Keratinocyte (primary cell): Measurements from ENCODE around the gene TAGLN. TPM values are rescaled to one million over a fixed set of nuclear protein-coding genes. Genes with fewer than 3 reads are reported as not detected.

Experiments
- DNase-seq: peaks from one replicate; pipeline ENCODE4 v3.0.0-alpha.2; 2011; ENCODE audit warnings: low read depth, missing footprints, low spot score
- FAIRE-seq: peaks from 2 replicates; lab custom pipeline; 2011; peaks lifted over from hg19 to GRCh38; lab: Jason Lieb, UNC
- H2AFZ ChIP-seq: 2 replicates; pipeline ENCODE4 v1.6.0; 2012; ENCODE audit warnings: low read length, control low read depth, inconsistent platforms; ENCODE audit not compliant: control insufficient read depth
- H3K27ac ChIP-seq: 2 replicates; pipeline ENCODE4 v1.5.1; 2011; ENCODE audit warnings: low read length; ENCODE audit not compliant: control insufficient read depth, insufficient read depth
- H3K27me3 ChIP-seq: 3 replicates; pipeline ENCODE4 v1.6.0; 2011; ENCODE audit warnings: low read length; ENCODE audit not compliant: control insufficient read depth, insufficient read depth; ENCODE audit errors: extremely low read depth
- H3K36me3 ChIP-seq, 2 experiments: 2 replicates in 1 of 2; 3 replicates in 1 of 2; pipeline ENCODE4 v1.5.1; 2011; ENCODE audit warnings: low read length in 2 of 2, mild to moderate bottlenecking in 1 of 2; ENCODE audit not compliant: control insufficient read depth in 2 of 2, insufficient read depth in 2 of 2; ENCODE audit errors: extremely low read depth in 1 of 2
- H3K4me1 ChIP-seq: 3 replicates; pipeline ENCODE4 v1.5.1; 2011; ENCODE audit warnings: low read length; ENCODE audit not compliant: control insufficient read depth, insufficient read depth; ENCODE audit errors: extremely low read depth
- H3K4me2 ChIP-seq: 3 replicates; pipeline ENCODE4 v1.6.0; 2011; ENCODE audit warnings: low read depth, low read length; ENCODE audit not compliant: control insufficient read depth, insufficient read depth; ENCODE audit errors: extremely low read depth
- H3K4me3 ChIP-seq, 3 experiments: fragments of 200-600 bp in 1 of 3; sonication (generic) in 1 of 3; 2 replicates in 2 of 3; 3 replicates in 1 of 3; pipeline ENCODE4 v1.5.1; 2011 to 2016; ENCODE audit warnings: low read length in 3 of 3, mild to moderate bottlenecking in 3 of 3, control low read depth in 2 of 3, inconsistent platforms in 1 of 3, low read depth in 1 of 3, mixed read lengths in 1 of 3, mixed run types in 1 of 3, moderate library complexity in 1 of 3; ENCODE audit not compliant: control insufficient read depth in 2 of 3, insufficient read depth in 2 of 3; ENCODE audit errors: extremely low read depth in 1 of 3
- H3K79me2 ChIP-seq: 2 replicates; pipeline ENCODE4 v1.6.0; 2012; ENCODE audit warnings: low read length; ENCODE audit not compliant: control insufficient read depth, insufficient read depth
- H3K9ac ChIP-seq: 3 replicates; pipeline ENCODE4 v1.6.0; 2011; ENCODE audit warnings: low read length; ENCODE audit not compliant: control insufficient read depth, insufficient read depth; ENCODE audit errors: extremely low read depth
- H3K9me1 ChIP-seq: 3 replicates; pipeline ENCODE4 v1.6.0; 2011; ENCODE audit warnings: low read length; ENCODE audit not compliant: control insufficient read depth, insufficient read depth; ENCODE audit errors: extremely low read depth
- H3K9me3 ChIP-seq: 2 replicates; pipeline ENCODE4 v1.5.1; 2012; ENCODE audit warnings: low read depth, low read length; ENCODE audit not compliant: control insufficient read depth
- H4K20me1 ChIP-seq: 3 replicates; pipeline ENCODE4 v1.6.0; 2011; ENCODE audit warnings: low read length; ENCODE audit not compliant: control insufficient read depth, insufficient read depth; ENCODE audit errors: extremely low read depth
- EZH2 ChIP-seq: IDR thresholded peaks from one replicate; pipeline ENCODE4 v1.6.1; 2012; ENCODE audit warnings: inconsistent platforms, mild to moderate bottlenecking, low read length, moderate library complexity
- dilution Hi-C: fragments of 300-500 bp; cut with MboI; formaldehyde crosslinking; loops from one replicate; pipeline ENCODE4 v1.7.0; 2020; ENCODE audit warnings: low sequenced_read_pairs; ENCODE audit not compliant: extremely low pct_ligation_motif_present
- polyA plus RNA-seq, 5 experiments: library from polyadenylated mRNA; depleted of rRNA in 3 of 5; stranded (reverse) in 3 of 5; stranded (forward) in 1 of 5; unstranded in 1 of 5; fragments of >200 nt; gene quantifications; 1 replicate in 1 of 5; 2 replicates in 3 of 5; 3 replicates in 1 of 5; pipeline versions ENCODE4 v1.2.1 to v1.2.3, GENCODE V29; 2011 to 2012; ENCODE audit warnings: missing spikeins in 2 of 5, low read depth in 1 of 5, low replicate concordance in 1 of 5
- TF ChIP-seq, protein P1 (sequence below), 3 experiments: IDR thresholded peaks in 1 of 3; conservative IDR thresholded peaks in 1 of 3; optimal IDR thresholded peaks in 1 of 3; 2 replicates in 2 of 3; 3 replicates in 1 of 3; pipeline versions ENCODE3 to v1.5.1; 2011; ENCODE audit warnings: low read length in 3 of 3, mild to moderate bottlenecking in 3 of 3, moderate library complexity in 2 of 3, control low read depth in 1 of 3, inconsistent platforms in 1 of 3; ENCODE audit not compliant: insufficient read depth in 2 of 3; ENCODE audit errors: extremely low read depth in 1 of 3

Gene TAGLN
- polyA plus RNA-seq, 1 donor (not counting 4 experiments of a cell fraction or from before 2014, with no cell fraction given): 26.6 TPM

DNA sequence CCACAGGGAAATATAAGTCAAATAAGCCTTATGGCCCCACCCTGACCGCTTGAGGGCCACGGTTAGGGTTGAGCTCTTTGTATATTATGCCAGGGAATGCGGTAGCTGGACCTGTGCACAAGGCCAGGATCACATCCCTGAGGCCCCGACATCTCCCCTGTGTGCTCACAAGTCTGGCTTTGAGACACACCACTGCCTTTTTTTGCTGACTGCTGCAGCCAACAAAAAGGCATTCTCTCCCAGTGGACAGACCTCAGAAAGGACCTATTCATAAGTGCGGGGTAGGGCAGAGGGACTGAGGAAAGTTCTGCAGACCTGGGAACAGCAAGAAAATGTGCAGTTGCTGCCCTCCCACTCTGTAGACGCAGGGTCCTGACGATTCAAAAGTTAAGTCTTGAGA, 24.1 kb upstream of the TAGLN start:
- DNase-seq (no peak), FAIRE-seq (no peak)
- Histone ChIP-seq H3K27me3 (no peaks in the 10 kb centered on the region), H3K4me1 (peaks cover 23% of the 10 kb centered on the region), H3K27ac (peak overlapping the region; percentile 17), H3K9me1 (no peaks in the 10 kb centered on the region), H2AFZ (no peak overlapping the region), H4K20me1 (no peaks in the 10 kb centered on the region), H3K79me2 (no peaks in the 10 kb centered on the region), H3K9me3 (no peaks in the 10 kb centered on the region), H3K36me3 (peaks cover 2 to 4% of the 10 kb centered on the region in 2 experiments), H3K4me2 (no peak overlapping the region), H3K4me3 (no peak overlapping the region), H3K9ac (no peak overlapping the region)
- dilution Hi-C loops: no loop called here
- TF ChIP-seq, protein P1, sequence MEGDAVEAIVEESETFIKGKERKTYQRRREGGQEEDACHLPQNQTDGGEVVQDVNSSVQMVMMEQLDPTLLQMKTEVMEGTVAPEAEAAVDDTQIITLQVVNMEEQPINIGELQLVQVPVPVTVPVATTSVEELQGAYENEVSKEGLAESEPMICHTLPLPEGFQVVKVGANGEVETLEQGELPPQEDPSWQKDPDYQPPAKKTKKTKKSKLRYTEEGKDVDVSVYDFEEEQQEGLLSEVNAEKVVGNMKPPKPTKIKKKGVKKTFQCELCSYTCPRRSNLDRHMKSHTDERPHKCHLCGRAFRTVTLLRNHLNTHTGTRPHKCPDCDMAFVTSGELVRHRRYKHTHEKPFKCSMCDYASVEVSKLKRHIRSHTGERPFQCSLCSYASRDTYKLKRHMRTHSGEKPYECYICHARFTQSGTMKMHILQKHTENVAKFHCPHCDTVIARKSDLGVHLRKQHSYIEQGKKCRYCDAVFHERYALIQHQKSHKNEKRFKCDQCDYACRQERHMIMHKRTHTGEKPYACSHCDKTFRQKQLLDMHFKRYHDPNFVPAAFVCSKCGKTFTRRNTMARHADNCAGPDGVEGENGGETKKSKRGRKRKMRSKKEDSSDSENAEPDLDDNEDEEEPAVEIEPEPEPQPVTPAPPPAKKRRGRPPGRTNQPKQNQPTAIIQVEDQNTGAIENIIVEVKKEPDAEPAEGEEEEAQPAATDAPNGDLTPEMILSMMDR (optimal IDR thresholded peaks at IDR 0.05 in 1 of 3, IDR thresholded peaks at IDR 0.05 in 1 of 3, conservative IDR thresholded peaks at IDR 0.05 in 1 of 3; ENCODE audit: extremely low read depth in 1 of 3, insufficient read depth in 2 of 3, low read length in 3 of 3): no peak
- TF ChIP-seq EZH2: no peak

GRCh38 chr11:117175781-117176180, 23.4 kb upstream of the TAGLN start:
- no peaks in the 10 kb centered on the region for H4K20me1 ChIP-seq
- H3K4me3 ChIP-seq: no peak overlapping the region
- H2AFZ ChIP-seq: no peak overlapping the region
- no peaks in the 10 kb centered on the region for H3K9me3 ChIP-seq
- H3K79me2 ChIP-seq: no peaks in the 10 kb centered on the region
- H3K27ac ChIP-seq: no peak overlapping the region
- no peaks in the 10 kb centered on the region for H3K27me3 ChIP-seq
- H3K9ac ChIP-seq: no peak overlapping the region
- FAIRE-seq (no peak), DNase-seq (no peak)
- H3K36me3 ChIP-seq: peaks cover 2 to 4% of the 10 kb centered on the region in 2 experiments
- H3K9me1 ChIP-seq: no peaks in the 10 kb centered on the region
- H3K4me2 ChIP-seq: no peak overlapping the region
- TF ChIP-seq EZH2: no peak
- TF ChIP-seq, protein P1 (optimal IDR thresholded peaks at IDR 0.05 in 1 of 3, IDR thresholded peaks at IDR 0.05 in 1 of 3, conservative IDR thresholded peaks at IDR 0.05 in 1 of 3; ENCODE audit: extremely low read depth in 1 of 3, insufficient read depth in 2 of 3, low read length in 3 of 3): no peak
- H3K4me1 ChIP-seq: peaks cover 26% of the 10 kb centered on the region
- dilution Hi-C loops: no loop called here
